Heart left ventricle (tissue), 13 donors: ENCODE measurements around the gene LRRC10B.

ENCODE experiments used
- CTCF ChIP-seq, 12 donors: fragments of 200-600 bp; sonication (generic) in 4 of 12; IDR thresholded peaks; one replicate each; pipeline versions ENCODE4 v1.5.0 to v1.8.0; 2018 to 2022; ENCODE audit warnings: antibody characterized with exemption in 12 of 12, mild to moderate bottlenecking in 5 of 12
- POLR2A ChIP-seq, 2 donors: fragments of 450-650 bp; IDR thresholded peaks; one replicate each; pipeline ENCODE4 v1.6.1; 2017; ENCODE audit warnings: antibody characterized with exemption in 2 of 2, mild to moderate bottlenecking in 2 of 2, moderate library complexity in 2 of 2
- donor health status: ischemic (EF 13 %, LVEDD 7.1; RV severe dilation, severe dysfunction).
- donor health status: DM: no; HTN: yes; CAD: no.
- donor health status: DM: no; HTN: no; CAD: no.
- donor health status: ischemic (EF 25% LVEDD 6.9; RV normal size, moderate dysfunction).
- donor health status: ischemic (EF 25% LVEDD 5.7; RV mildly dilated, moderate dysfunction).
- donor health status: ischemic (EF 35%, LVEDD 5.7; RV mildly dilated, moderate dysfunction).
- donor health status: nonischemic (EF 11% LVEDD 7.7; RV severe dilation, severe dysfunction).
- donor health status: DM: yes; HTN: yes; CAD: no.
- donor health status: PGD.
- donor health status: ischemic (EF 29% LVEDD 5.4; RV normal size, mild dysfunction).
- donor health status: nonischemic (EF 23%, LVEDD 6.1; RV moderate dilation, normal function).

- TF ChIP-seq CTCF (IDR thresholded peaks at IDR 0.05) (no peak), POLR2A (IDR thresholded peaks at IDR 0.05) (no peak)
Measured at GRCh38 chr11:61516191-61516590, 7.6 kb downstream of the LRRC10B start.
